Measurements from ENCODE around the gene INPP1.

DNA sequence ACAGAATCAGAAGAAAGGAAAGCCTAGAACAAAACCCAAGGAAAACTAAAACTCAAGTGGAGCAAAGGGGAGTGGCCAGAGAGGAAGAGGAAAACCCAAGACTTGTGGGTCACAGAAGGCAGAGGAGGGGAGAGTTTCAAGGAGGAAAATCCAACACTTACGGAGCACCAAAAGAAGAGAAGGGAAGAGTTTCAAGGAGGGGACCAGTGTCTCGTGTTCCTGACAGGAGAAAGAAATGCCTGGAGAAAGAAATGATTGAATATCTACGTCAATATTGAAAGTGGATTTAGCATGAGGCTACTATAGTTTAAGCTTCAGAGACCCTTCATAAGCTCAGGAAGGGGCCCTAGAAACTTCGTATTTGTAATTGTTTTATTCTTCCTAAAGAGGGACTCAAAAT is 63.4 kb downstream of the INPP1 start:
- no peak for TF ChIP-seq CTCF (IDR thresholded peaks at IDR 0.05)
- TF ChIP-seq POLR2A (IDR thresholded peaks at IDR 0.05): no peak
